Measurements from ENCODE around the gene EPB41. TPM values are rescaled to one million over a fixed set of nuclear protein-coding genes. Genes with fewer than 3 reads are reported as not detected.

Gene EPB41
- total RNA-seq, 1 experiment from 2014 or later, result 20.2 TPM

GRCh38 chr1:29122682-29123052, 208.3 kb downstream of the EPB41 start:
- no peaks in the 10 kb centered on the region; the same call in 1 of the 2 replicates for H3K27me3 ChIP-seq (ENCODE audit: control insufficient read depth, insufficient read depth, low read length)
- TF ChIP-seq CTCF (IDR thresholded peaks at IDR 0.05), result no peak
- no peak for TF ChIP-seq TCF7L2 (IDR thresholded peaks at IDR 0.05; ENCODE audit: low read depth, low read length)
- no peak for TF ChIP-seq POLR2AphosphoS5 (IDR thresholded peaks at IDR 0.05; ENCODE audit: low read depth, low read length)
- TF ChIP-seq SIN3A (IDR thresholded peaks at IDR 0.05; ENCODE audit: borderline replicate concordance, insufficient read depth, low read depth, low read length), result no peak
- TF ChIP-seq, protein P1, sequence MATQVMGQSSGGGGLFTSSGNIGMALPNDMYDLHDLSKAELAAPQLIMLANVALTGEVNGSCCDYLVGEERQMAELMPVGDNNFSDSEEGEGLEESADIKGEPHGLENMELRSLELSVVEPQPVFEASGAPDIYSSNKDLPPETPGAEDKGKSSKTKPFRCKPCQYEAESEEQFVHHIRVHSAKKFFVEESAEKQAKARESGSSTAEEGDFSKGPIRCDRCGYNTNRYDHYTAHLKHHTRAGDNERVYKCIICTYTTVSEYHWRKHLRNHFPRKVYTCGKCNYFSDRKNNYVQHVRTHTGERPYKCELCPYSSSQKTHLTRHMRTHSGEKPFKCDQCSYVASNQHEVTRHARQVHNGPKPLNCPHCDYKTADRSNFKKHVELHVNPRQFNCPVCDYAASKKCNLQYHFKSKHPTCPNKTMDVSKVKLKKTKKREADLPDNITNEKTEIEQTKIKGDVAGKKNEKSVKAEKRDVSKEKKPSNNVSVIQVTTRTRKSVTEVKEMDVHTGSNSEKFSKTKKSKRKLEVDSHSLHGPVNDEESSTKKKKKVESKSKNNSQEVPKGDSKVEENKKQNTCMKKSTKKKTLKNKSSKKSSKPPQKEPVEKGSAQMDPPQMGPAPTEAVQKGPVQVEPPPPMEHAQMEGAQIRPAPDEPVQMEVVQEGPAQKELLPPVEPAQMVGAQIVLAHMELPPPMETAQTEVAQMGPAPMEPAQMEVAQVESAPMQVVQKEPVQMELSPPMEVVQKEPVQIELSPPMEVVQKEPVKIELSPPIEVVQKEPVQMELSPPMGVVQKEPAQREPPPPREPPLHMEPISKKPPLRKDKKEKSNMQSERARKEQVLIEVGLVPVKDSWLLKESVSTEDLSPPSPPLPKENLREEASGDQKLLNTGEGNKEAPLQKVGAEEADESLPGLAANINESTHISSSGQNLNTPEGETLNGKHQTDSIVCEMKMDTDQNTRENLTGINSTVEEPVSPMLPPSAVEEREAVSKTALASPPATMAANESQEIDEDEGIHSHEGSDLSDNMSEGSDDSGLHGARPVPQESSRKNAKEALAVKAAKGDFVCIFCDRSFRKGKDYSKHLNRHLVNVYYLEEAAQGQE (IDR thresholded peaks at IDR 0.05; ENCODE audit: insufficient read depth in 1 of 2, low read depth in 2 of 2, low read length in 1 of 2), result no peak
- no peaks in the 10 kb centered on the region; the same call in 1 of the 2 replicates for H3K36me3 ChIP-seq (ENCODE audit: control insufficient read depth, insufficient read depth, low read length)
- peak overlapping the region; percentile 25 to 62; a peak in 3 of 4 replicates for H3K4me3 ChIP-seq (ENCODE audit: low read depth in 2 of 2, low read length in 2 of 2)
- no peak overlapping the region; the same call in 1 of the 2 replicates for H3K27ac ChIP-seq (ENCODE audit: low read length)
- in situ Hi-C loops (cut with HindIII; ENCODE audit: low pct_unique_long_range_greater_than_20kb, low sequenced_read_pairs) (no loop called here), intact Hi-C loops (cut with micrococcal nuclease; ENCODE audit: unreplicated experiment) (loop anchor here (5.0 kb wide), 1 partner anchor 240 kb away; no protein-coding TSS in a partner anchor)
- no peaks in the 10 kb centered on the region; the same call in 1 of the 2 replicates for H3K4me1 ChIP-seq (ENCODE audit: control insufficient read depth, insufficient read depth, low read length)
- ChIA-PET CTCF (interaction anchor here (1.1 kb wide), 1 partner anchor 241 kb away, joined by 6 read pairs; no protein-coding TSS in a partner anchor), POLR2A (interaction anchor here (0.5 kb wide), 1 partner anchor 51 kb away, joined by 9 read pairs; no protein-coding TSS in a partner anchor)
- BruUV-seq (replicated peaks), result no TSS peak
- 0 out of 2 replicates have a peak, but pooled peaks have one; percentile 7 for ATAC-seq
- no peaks in the 10 kb centered on the region for H3K9me3 ChIP-seq (ENCODE audit: control insufficient read depth, insufficient read depth, low read depth, low read length)
- DNase-seq (ENCODE audit: low read depth, low spot score), result no peak

- ChIA-PET CTCF (interaction anchor here (1.2 kb wide), 1 partner anchor 59 kb away, joined by 5 read pairs; no protein-coding TSS in a partner anchor), POLR2A (interaction anchor here (0.5 kb wide), 1 partner anchor 50 kb away, joined by 9 read pairs; no protein-coding TSS in a partner anchor)
- intact Hi-C loops (cut with micrococcal nuclease; ENCODE audit: unreplicated experiment), result loop anchor here (5.0 kb wide), 1 partner anchor 241 kb away; no protein-coding TSS in a partner anchor
- H3K4me3 ChIP-seq (ENCODE audit: low read depth in 2 of 2, low read length in 2 of 2), result peak overlapping the region; percentile 25 to 62
- DNase-seq (ENCODE audit: low read depth, low spot score) (no peak), ATAC-seq (no peak)
- H3K9me3 ChIP-seq (ENCODE audit: control insufficient read depth, insufficient read depth, low read depth, low read length), result no peaks in the 10 kb centered on the region
- no TSS peak for BruUV-seq (replicated peaks)
- TF ChIP-seq POLR2AphosphoS5 (IDR thresholded peaks at IDR 0.05; ENCODE audit: low read depth, low read length) (no peak), SIN3A (IDR thresholded peaks at IDR 0.05; ENCODE audit: borderline replicate concordance, insufficient read depth, low read depth, low read length) (no peak), CTCF (IDR thresholded peaks at IDR 0.05) (no peak), TCF7L2 (IDR thresholded peaks at IDR 0.05; ENCODE audit: low read depth, low read length) (no peak)
- TF ChIP-seq, protein P1 (IDR thresholded peaks at IDR 0.05; ENCODE audit: insufficient read depth in 1 of 2, low read depth in 2 of 2, low read length in 1 of 2), result no peak
- no peaks in the 10 kb centered on the region; the same call in 1 of the 2 replicates for H3K4me1 ChIP-seq (ENCODE audit: control insufficient read depth, insufficient read depth, low read length)
- H3K27ac ChIP-seq (ENCODE audit: low read length), result no peak overlapping the region
- in situ Hi-C loops (cut with HindIII; ENCODE audit: low pct_unique_long_range_greater_than_20kb, low sequenced_read_pairs), result no loop called here
- no peaks in the 10 kb centered on the region; the same call in 1 of the 2 replicates for H3K27me3 ChIP-seq (ENCODE audit: control insufficient read depth, insufficient read depth, low read length)
- no peaks in the 10 kb centered on the region; the same call in 1 of the 2 replicates for H3K36me3 ChIP-seq (ENCODE audit: control insufficient read depth, insufficient read depth, low read length)
Measured at GRCh38 chr1:29123053-29123886, 208.9 kb downstream of the EPB41 start.
